SK-N-SH treated with all-trans-retinoic acid at 6 μM for 48 hours (cell line): Measurements from ENCODE around the gene NBAS.
"Not testable (repeated sequence)": the region's sequence is repeated elsewhere in the genome, so short reads cannot be mapped to it uniquely, and the experiment has no call there.

Experiments used
- ATAC-seq: fragments of 200-7000 bp; cut with Tn5 transposase; 3 replicates; pipeline ENCODE4 v1.9.1; 2020; ENCODE audit warnings: mild to moderate bottlenecking, moderate library complexity
- ARNTL ChIP-seq: fragments of 450-650 bp; formaldehyde crosslinking; IDR thresholded peaks from 2 replicates; pipeline ENCODE4 v1.5.0; 2020; ENCODE audit warnings: low read depth, mild to moderate bottlenecking, moderate library complexity, borderline replicate concordance
- BACH2 ChIP-seq: fragments of 250-450 bp; sonication (Bioruptor Pico); IDR thresholded peaks from 2 replicates; pipeline ENCODE4 v1.9.0; 2021; ENCODE audit warnings: mild to moderate bottlenecking, borderline replicate concordance
- CSDC2 ChIP-seq: fragments of 250-450 bp; sonication (Bioruptor Pico); IDR thresholded peaks from 2 replicates; pipeline ENCODE4 v1.5.0; 2020; ENCODE audit warnings: mild to moderate bottlenecking, moderate library complexity
- GLIS3 ChIP-seq: fragments of 250-450 bp; sonication (Bioruptor Pico); IDR thresholded peaks from 2 replicates; pipeline ENCODE4 v1.5.0; 2020; ENCODE audit warnings: mild to moderate bottlenecking, moderate library complexity
- ISL1 ChIP-seq: fragments of 250-450 bp; sonication (Bioruptor Pico); IDR thresholded peaks from 2 replicates; pipeline ENCODE4 v2.1.2; 2022; ENCODE audit warnings: mild to moderate bottlenecking, moderate library complexity
- OSR1 ChIP-seq: fragments of 250-450 bp; sonication (Bioruptor Pico); IDR thresholded peaks from 2 replicates; pipeline ENCODE4 v1.8.0; 2022; ENCODE audit warnings: moderate library complexity, mild to moderate bottlenecking, inconsistent platforms
- PPARA ChIP-seq: fragments of 250-450 bp; sonication (Bioruptor Pico); IDR thresholded peaks from 2 replicates; pipeline ENCODE4 v1.5.0; 2020; ENCODE audit warnings: mild to moderate bottlenecking, borderline replicate concordance
- SNAI2 ChIP-seq: fragments of 250-450 bp; sonication (Bioruptor Pico); IDR thresholded peaks from 2 replicates; pipeline ENCODE4 v1.5.0; 2020; ENCODE audit warnings: mild to moderate bottlenecking, moderate library complexity
- TCF4 ChIP-seq: fragments of 250-450 bp; sonication (Bioruptor Pico); IDR thresholded peaks from 2 replicates; pipeline ENCODE4 v1.8.0; 2021; ENCODE audit warnings: mild to moderate bottlenecking, moderate library complexity, borderline replicate concordance
- TOX ChIP-seq: fragments of 250-450 bp; sonication (Bioruptor Pico); IDR thresholded peaks from 2 replicates; pipeline ENCODE4 v1.8.0; 2021; ENCODE audit warnings: mild to moderate bottlenecking, moderate library complexity, borderline replicate concordance
- ZC3H10 ChIP-seq: fragments of 250-450 bp; sonication (Bioruptor Pico); IDR thresholded peaks from 2 replicates; pipeline ENCODE4 v1.5.1; 2021; ENCODE audit warnings: mild to moderate bottlenecking, moderate library complexity
- ZFP3 ChIP-seq: fragments of 250-450 bp; sonication (Bioruptor Pico); IDR thresholded peaks from 2 replicates; pipeline ENCODE4 v1.5.0; 2020; ENCODE audit warnings: mild to moderate bottlenecking, moderate library complexity
- ZFP30 ChIP-seq: fragments of 450-650 bp; formaldehyde crosslinking; IDR thresholded peaks from 2 replicates; pipeline ENCODE4 v1.5.0; 2022; ENCODE audit warnings: mild to moderate bottlenecking, moderate library complexity
- ZNF70 ChIP-seq: fragments of 450-650 bp; formaldehyde crosslinking; IDR thresholded peaks from 2 replicates; pipeline ENCODE4 v1.5.0; 2020; ENCODE audit warnings: mild to moderate bottlenecking, moderate library complexity
- ZNF8 ChIP-seq: fragments of 450-650 bp; formaldehyde crosslinking; IDR thresholded peaks from 2 replicates; pipeline ENCODE4 v1.5.0; 2020; ENCODE audit warnings: mild to moderate bottlenecking, moderate library complexity
- TF ChIP-seq, protein P1 (sequence below): fragments of 250-450 bp; sonication (Bioruptor Pico); IDR thresholded peaks from 2 replicates; pipeline ENCODE4 v1.5.1; 2020; ENCODE audit warnings: low read depth, mild to moderate bottlenecking, moderate library complexity
- TF ChIP-seq, protein P2 (sequence below): fragments of 250-450 bp; sonication (Bioruptor Pico); IDR thresholded peaks from 2 replicates; pipeline ENCODE4 v1.8.0; 2020; ENCODE audit warnings: mild to moderate bottlenecking, moderate library complexity, borderline replicate concordance
- TF ChIP-seq, protein P3 (sequence below): fragments of 250-450 bp; sonication (Bioruptor Pico); IDR thresholded peaks from 2 replicates; pipeline ENCODE4 v1.5.1; 2021; ENCODE audit warnings: mild to moderate bottlenecking, moderate library complexity

NBAS gene

DNA sequence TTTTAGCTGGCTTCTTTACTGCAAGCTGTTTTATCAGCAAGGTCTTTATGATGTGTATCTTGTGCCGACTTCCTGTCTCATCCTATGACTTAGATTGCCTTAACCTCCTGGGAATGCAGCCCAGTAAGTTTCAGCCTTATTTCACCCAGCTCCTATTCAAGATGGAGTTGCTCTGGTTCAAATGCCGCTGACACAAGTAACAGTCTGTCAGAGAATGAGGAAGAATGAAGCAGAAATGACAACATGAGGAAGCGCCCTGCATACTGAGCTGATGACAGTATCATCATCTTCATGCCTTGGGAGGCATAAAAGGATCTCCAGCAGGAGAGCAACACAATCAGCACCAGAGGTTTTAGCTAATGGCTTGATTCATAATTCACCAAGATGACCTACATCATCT is 309.4 kb downstream of the NBAS start:
- ATAC-seq, result no peak
- TF ChIP-seq CSDC2 (CRISPR knock-in tag) (no peak), ZNF8 (CRISPR knock-in tag) (no peak), SNAI2 (CRISPR knock-in tag) (no peak), GLIS3 (no peak), OSR1 (CRISPR knock-in tag) (no peak), BACH2 (CRISPR knock-in tag) (no peak), TOX (CRISPR knock-in tag) (no peak)
- TF ChIP-seq, protein P1, sequence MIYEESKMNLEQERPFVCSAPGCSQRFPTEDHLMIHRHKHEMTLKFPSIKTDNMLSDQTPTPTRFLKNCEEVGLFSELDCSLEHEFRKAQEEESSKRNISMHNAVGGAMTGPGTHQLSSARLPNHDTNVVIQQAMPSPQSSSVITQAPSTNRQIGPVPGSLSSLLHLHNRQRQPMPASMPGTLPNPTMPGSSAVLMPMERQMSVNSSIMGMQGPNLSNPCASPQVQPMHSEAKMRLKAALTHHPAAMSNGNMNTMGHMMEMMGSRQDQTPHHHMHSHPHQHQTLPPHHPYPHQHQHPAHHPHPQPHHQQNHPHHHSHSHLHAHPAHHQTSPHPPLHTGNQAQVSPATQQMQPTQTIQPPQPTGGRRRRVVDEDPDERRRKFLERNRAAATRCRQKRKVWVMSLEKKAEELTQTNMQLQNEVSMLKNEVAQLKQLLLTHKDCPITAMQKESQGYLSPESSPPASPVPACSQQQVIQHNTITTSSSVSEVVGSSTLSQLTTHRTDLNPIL (CRISPR knock-in tag), result no peak

DNA sequence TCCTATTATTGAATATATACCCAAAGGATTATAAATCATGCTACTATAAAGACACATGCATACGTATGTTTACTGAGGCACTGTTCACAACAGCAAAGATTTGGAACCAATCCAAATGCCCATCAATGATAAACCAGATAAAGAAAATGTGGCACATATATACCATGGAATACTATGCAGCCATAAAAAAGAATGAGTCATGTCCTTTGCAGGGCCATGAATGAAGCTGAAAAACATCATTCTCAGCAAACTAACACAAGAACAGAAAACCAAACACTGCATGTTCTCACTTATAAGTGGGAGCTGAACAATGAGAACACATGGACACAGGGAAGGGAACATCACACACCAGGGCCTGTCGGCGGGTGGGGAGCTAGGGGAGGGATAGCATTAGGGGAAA is 310.2 kb downstream of the NBAS start:
- 0 out of 2 replicates have a peak, but pooled peaks have one; percentile 36 for TF ChIP-seq ZNF8 (CRISPR knock-in tag)
- ATAC-seq, result not testable (repeated sequence)

DNA sequence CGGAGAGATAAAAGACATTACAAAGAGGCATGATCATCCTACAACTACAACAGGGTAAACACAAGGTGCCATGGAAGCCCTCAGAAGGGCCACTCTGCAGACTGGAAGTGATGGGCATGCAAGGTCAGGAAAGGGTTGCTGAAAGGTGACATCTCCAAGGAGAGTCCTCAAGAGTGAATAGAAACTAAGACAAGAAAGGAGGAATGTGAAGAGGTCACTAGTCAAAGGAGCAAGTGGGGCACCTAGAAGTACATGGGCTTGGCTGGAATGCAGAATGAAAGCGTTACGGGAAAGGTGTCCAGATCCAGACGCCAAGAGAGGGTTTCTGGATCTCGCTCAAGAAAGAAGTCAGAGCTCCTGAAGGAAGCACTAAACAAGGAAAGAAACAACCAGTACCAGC is 314.3 kb downstream of the NBAS start:
- TF ChIP-seq TOX (CRISPR knock-in tag) (no peak), ZFP3 (no peak), OSR1 (CRISPR knock-in tag) (no peak)
- no peak for ATAC-seq

DNA sequence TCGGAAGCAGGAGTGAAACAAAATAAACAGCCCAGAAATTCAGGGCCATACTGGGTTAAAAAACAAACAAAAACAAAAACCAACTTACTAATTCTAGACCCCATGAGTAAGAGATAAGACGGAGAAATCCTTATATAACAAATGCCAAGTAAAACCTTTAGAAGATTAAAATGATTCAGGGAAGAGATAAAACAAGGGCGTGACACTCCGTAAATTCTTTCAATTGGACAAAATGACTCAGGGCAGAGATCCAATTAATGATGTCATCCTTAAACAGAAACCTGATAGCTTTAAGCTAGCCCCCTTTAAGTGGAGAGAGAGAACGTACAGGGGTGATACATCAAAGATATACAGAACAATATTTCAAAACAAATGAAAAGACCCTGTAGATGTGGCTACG is 317.4 kb downstream of the NBAS start:
- ATAC-seq, result no peak
- TF ChIP-seq, protein P1 (CRISPR knock-in tag), result peak; percentile 72
- TF ChIP-seq SNAI2 (CRISPR knock-in tag) (0 out of 2 replicates have a peak, but pooled peaks have one; percentile 32), TCF4 (no peak), ISL1 (peak; percentile 61)
- TF ChIP-seq, protein P2, sequence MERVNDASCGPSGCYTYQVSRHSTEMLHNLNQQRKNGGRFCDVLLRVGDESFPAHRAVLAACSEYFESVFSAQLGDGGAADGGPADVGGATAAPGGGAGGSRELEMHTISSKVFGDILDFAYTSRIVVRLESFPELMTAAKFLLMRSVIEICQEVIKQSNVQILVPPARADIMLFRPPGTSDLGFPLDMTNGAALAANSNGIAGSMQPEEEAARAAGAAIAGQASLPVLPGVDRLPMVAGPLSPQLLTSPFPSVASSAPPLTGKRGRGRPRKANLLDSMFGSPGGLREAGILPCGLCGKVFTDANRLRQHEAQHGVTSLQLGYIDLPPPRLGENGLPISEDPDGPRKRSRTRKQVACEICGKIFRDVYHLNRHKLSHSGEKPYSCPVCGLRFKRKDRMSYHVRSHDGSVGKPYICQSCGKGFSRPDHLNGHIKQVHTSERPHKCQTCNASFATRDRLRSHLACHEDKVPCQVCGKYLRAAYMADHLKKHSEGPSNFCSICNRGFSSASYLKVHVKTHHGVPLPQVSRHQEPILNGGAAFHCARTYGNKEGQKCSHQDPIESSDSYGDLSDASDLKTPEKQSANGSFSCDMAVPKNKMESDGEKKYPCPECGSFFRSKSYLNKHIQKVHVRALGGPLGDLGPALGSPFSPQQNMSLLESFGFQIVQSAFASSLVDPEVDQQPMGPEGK (CRISPR knock-in tag), result peak; percentile 23; the same call in 1 of the 2 replicates

DNA sequence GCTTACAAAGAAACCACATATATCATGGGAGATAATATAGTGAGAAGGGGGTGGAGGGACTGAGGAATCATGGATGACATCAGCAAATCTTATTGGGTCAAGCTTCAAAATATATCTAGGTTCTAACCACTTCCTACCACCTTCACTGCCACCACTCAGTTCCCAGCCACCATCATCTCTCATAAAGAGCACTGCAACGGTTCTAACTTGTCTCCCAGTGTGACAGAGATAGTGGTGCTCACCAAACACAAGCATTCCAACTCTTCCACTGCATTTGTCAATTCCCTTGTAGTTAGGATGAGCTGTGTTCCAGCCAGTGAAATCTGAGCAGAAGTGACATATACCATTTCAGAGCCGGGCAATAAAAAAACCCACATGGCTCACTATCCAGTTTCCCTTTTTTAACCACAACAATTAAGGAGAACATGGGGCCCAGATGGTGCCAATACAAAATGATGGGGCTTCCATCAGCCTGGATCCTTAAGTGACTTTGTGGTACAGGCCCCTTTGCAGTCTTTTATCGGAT is 318.1 kb downstream of the NBAS start:
- no peak for TF ChIP-seq ARNTL
- TF ChIP-seq, protein P3, sequence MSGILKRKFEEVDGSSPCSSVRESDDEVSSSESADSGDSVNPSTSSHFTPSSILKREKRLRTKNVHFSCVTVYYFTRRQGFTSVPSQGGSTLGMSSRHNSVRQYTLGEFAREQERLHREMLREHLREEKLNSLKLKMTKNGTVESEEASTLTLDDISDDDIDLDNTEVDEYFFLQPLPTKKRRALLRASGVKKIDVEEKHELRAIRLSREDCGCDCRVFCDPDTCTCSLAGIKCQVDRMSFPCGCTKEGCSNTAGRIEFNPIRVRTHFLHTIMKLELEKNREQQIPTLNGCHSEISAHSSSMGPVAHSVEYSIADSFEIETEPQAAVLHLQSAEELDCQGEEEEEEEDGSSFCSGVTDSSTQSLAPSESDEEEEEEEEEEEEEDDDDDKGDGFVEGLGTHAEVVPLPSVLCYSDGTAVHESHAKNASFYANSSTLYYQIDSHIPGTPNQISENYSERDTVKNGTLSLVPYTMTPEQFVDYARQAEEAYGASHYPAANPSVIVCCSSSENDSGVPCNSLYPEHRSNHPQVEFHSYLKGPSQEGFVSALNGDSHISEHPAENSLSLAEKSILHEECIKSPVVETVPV, result no peak
- no peak for TF ChIP-seq ZFP3
- TF ChIP-seq PPARA, result no peak
- TF ChIP-seq BACH2 (CRISPR knock-in tag), result no peak
- TF ChIP-seq ISL1, result no peak
- TF ChIP-seq OSR1 (CRISPR knock-in tag), result no peak
- no peak for TF ChIP-seq ZC3H10 (CRISPR knock-in tag)
- no peak for TF ChIP-seq TOX (CRISPR knock-in tag)
- no peak for TF ChIP-seq ZNF70 (CRISPR knock-in tag)
- no peak for TF ChIP-seq ZFP30 (CRISPR knock-in tag)
- TF ChIP-seq GLIS3, result no peak
- TF ChIP-seq CSDC2 (CRISPR knock-in tag), result no peak
- TF ChIP-seq, protein P2 (CRISPR knock-in tag), result no peak
- TF ChIP-seq TCF4, result no peak
- no peak for TF ChIP-seq SNAI2 (CRISPR knock-in tag)

More for the DNA sequence above, 318.1 kb downstream of the NBAS start:
- ATAC-seq, result peak; percentile 91
